Loucy (cell line): ENCODE results near the gene KRT31.

Experiments
- H2AFZ ChIP-seq: fragments of 200-600 bp; sonication (generic); 2 replicates; pipeline ENCODE4 v1.6.0; 2016; ENCODE audit warnings: antibody characterized with exemption, mild to moderate bottlenecking, low read length, moderate library complexity
- H3F3A ChIP-seq: fragments of 200-600 bp; 2 replicates; pipeline ENCODE4 v1.6.0; 2016; ENCODE audit warnings: antibody characterized with exemption, low read depth, mild to moderate bottlenecking
- H3K27me3 ChIP-seq: fragments of 200-600 bp; sonication (generic); 2 replicates; pipeline ENCODE4 v1.6.1; 2014; ENCODE audit warnings: low read length, mild to moderate bottlenecking; ENCODE audit not compliant: insufficient read depth, poor library complexity, severe bottlenecking
- H3K36me3 ChIP-seq: fragments of 200-600 bp; sonication (generic); 2 replicates; pipeline ENCODE4 v1.6.1; 2016; ENCODE audit warnings: low read length; ENCODE audit not compliant: insufficient read depth
- H3K4me1 ChIP-seq: fragments of 200-600 bp; sonication (generic); 2 replicates; pipeline ENCODE4 v1.5.1; 2014; ENCODE audit warnings: low read length, mild to moderate bottlenecking; ENCODE audit not compliant: insufficient read depth, poor library complexity, severe bottlenecking
- H3K4me2 ChIP-seq: fragments of 200-600 bp; sonication (generic); 2 replicates; pipeline ENCODE4 v1.6.0; 2014; ENCODE audit warnings: antibody characterized with exemption, low read length, low read depth, mild to moderate bottlenecking; ENCODE audit not compliant: poor library complexity, severe bottlenecking
- H3K4me3 ChIP-seq: fragments of 200-600 bp; sonication (generic); 2 replicates; pipeline ENCODE4 v1.5.1; 2014; ENCODE audit warnings: low read length, mild to moderate bottlenecking, mixed read lengths; ENCODE audit not compliant: poor library complexity, severe bottlenecking
- H3K79me2 ChIP-seq: fragments of 200-600 bp; sonication (generic); 2 replicates; pipeline ENCODE4 v1.6.1; 2014; ENCODE audit warnings: low read length; ENCODE audit not compliant: insufficient read depth
- H3K9ac ChIP-seq: fragments of 200-600 bp; sonication (generic); 2 replicates; pipeline ENCODE4 v1.6.0; 2014; ENCODE audit warnings: mild to moderate bottlenecking, low read depth, low read length, moderate library complexity; ENCODE audit not compliant: poor library complexity, severe bottlenecking
- H3K9me2 ChIP-seq: fragments of 200-600 bp; sonication (generic); replicated peaks from 2 replicates; pipeline ENCODE4 v1.6.1; 2016; ENCODE audit warnings: low read depth, low read length, mixed read lengths
- H3K9me3 ChIP-seq: fragments of 200-600 bp; sonication (generic); 2 replicates; pipeline ENCODE4 v1.6.1; 2014; ENCODE audit warnings: mild to moderate bottlenecking, antibody characterized with exemption, low read length, low read depth; ENCODE audit not compliant: insufficient read depth
- H4K20me1 ChIP-seq: fragments of 200-600 bp; sonication (generic); 2 replicates; pipeline ENCODE4 v1.6.0; 2014; ENCODE audit warnings: antibody characterized with exemption, low read length, mild to moderate bottlenecking; ENCODE audit not compliant: insufficient read depth, poor library complexity, severe bottlenecking
- CTCF ChIP-seq: fragments of 200-600 bp; sonication (generic); conservative IDR thresholded peaks from 2 replicates; pipeline ENCODE4 v1.5.1; 2014; ENCODE audit warnings: mild to moderate bottlenecking, antibody characterized with exemption, low read length
- EZH2phosphoT487 ChIP-seq: fragments of 200-600 bp; IDR thresholded peaks from 2 replicates; pipeline ENCODE4 v1.6.1; 2018; ENCODE audit warnings: antibody characterized with exemption, mild to moderate bottlenecking, moderate library complexity, borderline replicate concordance

KRT31 gene

GRCh38 chr17:41396996-41397660 lies at the start of gene KRT31:
TSS of gene KRT31 (minus strand) at chr17:41397608. CDS start at chr17:41397539, 69 bp downstream.
- no peak for TF ChIP-seq EZH2phosphoT487
- TF ChIP-seq CTCF: no peak
- Histone ChIP-seq H4K20me1 (no peaks in the 10 kb centered on the region), H3F3A (no peaks in the 10 kb centered on the region), H3K4me2 (no peak within 1 kb of the TSS), H3K79me2 (no peaks in the 10 kb centered on the region), H2AFZ (no peak within 1 kb of the TSS), H3K9ac (no peak within 1 kb of the TSS), H3K9me2 (no peaks in the 10 kb centered on the region), H3K4me1 (no peaks in the 10 kb centered on the region), H3K9me3 (no peaks in the 10 kb centered on the region), H3K4me3 (no peak within 1 kb of the TSS), H3K36me3 (no peaks in the 10 kb centered on the region), H3K27me3 (no peaks in the 10 kb centered on the region)

GRCh38 chr17:41446806-41447205 lies 49.4 kb upstream of the KRT31 start:
- no peak overlapping the region for H2AFZ ChIP-seq
- no peak overlapping the region for H3K4me2 ChIP-seq
- no peak for TF ChIP-seq EZH2phosphoT487
- TF ChIP-seq CTCF: no peak
- no peaks in the 10 kb centered on the region for H3F3A ChIP-seq
- no peaks in the 10 kb centered on the region for H3K79me2 ChIP-seq
- no peaks in the 10 kb centered on the region for H3K4me1 ChIP-seq
- H3K9me2 ChIP-seq: no peaks in the 10 kb centered on the region
- H3K36me3 ChIP-seq: no peaks in the 10 kb centered on the region
- no peak overlapping the region for H3K9ac ChIP-seq
- H3K4me3 ChIP-seq: no peak overlapping the region
- no peaks in the 10 kb centered on the region for H4K20me1 ChIP-seq
- H3K9me3 ChIP-seq: no peaks in the 10 kb centered on the region
- peaks cover 16% of the 10 kb centered on the region for H3K27me3 ChIP-seq

- Histone ChIP-seq H3K79me2 (no peaks in the 10 kb centered on the region), H3K4me3 (no peak overlapping the region), H3K36me3 (no peaks in the 10 kb centered on the region), H3K9me3 (no peaks in the 10 kb centered on the region), H3K9me2 (no peaks in the 10 kb centered on the region), H3K27me3 (peaks cover 12% of the 10 kb centered on the region), H3K4me1 (no peaks in the 10 kb centered on the region), H3K4me2 (no peak overlapping the region), H3K9ac (no peak overlapping the region), H3F3A (no peaks in the 10 kb centered on the region), H2AFZ (no peak overlapping the region), H4K20me1 (no peaks in the 10 kb centered on the region)
- TF ChIP-seq CTCF (no peak), EZH2phosphoT487 (no peak)
These were observed 47.2 kb upstream of the KRT31 start for GRCh38 chr17:41444640-41445039.
